ENCODE measurements around the gene DNAJC28.

- TF ChIP-seq, protein P1, sequence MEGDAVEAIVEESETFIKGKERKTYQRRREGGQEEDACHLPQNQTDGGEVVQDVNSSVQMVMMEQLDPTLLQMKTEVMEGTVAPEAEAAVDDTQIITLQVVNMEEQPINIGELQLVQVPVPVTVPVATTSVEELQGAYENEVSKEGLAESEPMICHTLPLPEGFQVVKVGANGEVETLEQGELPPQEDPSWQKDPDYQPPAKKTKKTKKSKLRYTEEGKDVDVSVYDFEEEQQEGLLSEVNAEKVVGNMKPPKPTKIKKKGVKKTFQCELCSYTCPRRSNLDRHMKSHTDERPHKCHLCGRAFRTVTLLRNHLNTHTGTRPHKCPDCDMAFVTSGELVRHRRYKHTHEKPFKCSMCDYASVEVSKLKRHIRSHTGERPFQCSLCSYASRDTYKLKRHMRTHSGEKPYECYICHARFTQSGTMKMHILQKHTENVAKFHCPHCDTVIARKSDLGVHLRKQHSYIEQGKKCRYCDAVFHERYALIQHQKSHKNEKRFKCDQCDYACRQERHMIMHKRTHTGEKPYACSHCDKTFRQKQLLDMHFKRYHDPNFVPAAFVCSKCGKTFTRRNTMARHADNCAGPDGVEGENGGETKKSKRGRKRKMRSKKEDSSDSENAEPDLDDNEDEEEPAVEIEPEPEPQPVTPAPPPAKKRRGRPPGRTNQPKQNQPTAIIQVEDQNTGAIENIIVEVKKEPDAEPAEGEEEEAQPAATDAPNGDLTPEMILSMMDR (IDR thresholded peaks at IDR 0.05) = no peak
- no peak for TF ChIP-seq EP300 (IDR thresholded peaks at IDR 0.05)
Measured at GRCh38 chr21:33488936-33489335, 2.6 kb downstream of the DNAJC28 start.
